ENCODE results near the gene GSTT2. TPM values are rescaled to one million over a fixed set of nuclear protein-coding genes. Genes with fewer than 3 reads are reported as not detected.
"Not testable (repeated sequence)": the region's sequence is repeated elsewhere in the genome, so short reads cannot be mapped to it uniquely, and the experiment has no call there.

Gene GSTT2
- not detected for total RNA-seq

DNA sequence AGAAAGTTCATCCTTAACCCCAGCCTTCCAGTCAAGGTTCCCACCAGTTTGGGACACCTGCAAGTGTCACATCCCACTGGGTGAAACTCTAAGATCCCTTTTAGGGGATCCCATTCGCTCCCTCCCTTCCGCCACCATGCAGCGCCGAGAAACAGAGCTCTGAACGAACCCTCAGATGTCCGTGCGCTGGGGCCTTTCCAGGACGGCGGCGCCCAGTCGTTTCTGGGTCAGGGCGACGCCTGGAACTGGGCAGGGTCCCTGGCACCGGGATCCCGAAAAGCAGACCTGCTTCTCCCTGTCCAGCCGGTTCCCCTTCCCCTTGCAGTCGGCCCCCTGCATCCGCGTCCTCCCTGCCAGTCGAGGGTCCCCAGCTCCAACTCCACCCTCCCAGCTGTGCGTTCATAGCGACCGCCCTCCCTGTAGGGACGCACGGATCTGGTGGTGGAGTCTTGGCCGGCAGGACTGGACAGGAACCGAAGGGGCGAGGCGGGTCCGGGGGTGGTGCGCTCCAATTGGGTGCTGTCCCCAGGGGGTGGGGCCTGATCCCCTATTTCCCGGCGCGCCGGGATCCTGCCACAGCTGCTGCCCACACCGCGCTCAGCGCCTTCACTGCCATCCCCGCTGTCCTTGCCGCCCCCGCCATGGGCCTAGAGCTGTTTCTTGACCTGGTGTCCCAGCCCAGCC lies at the start of gene GSTT2:
Gene GSTT2 (plus strand): TSS at position 578 of the 684 bp plus-strand sequence.
- H3K4me3 Mint-ChIP-seq, result not testable (repeated sequence)

DNA sequence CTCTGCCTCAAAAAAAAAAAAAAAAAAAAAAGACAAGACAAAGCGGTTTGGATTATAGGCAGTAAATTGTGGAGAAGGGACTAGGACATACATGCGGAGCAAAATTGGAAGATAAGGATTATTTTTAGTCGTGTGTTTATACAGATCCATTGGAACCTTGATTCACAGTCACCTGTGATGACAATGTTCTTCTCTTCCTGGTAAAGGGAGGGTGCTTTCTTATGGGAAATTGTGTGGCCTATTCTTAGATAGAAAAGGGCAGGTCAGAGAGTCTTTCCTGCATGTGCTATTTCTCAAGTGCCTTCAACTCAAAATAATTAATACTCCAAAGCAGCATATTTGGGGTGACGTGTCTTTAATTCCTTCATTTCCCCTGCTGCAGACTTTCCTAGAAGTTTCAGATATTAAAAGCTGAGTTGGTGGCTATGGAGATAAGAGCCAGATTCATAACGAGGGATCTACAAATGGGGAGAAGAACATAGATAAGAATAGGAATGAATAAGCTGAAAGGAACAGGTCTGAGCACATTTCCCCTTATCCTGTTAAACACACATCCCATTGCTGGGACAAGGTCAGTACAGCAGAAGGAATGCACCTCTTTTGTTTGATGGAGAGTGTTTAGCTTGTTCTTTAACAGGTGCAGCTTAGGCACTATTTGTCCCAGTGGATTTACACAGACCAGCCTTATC lies 41.5 kb upstream of the GSTT2 start:
- no peak for DNase-seq
- Mint-ChIP-seq H3K4me1 (ENCODE audit: low read depth) (no peaks in the 10 kb centered on the region), H3K36me3 (ENCODE audit: insufficient read depth in 2 of 2) (no peaks in the 10 kb centered on the region), H3K9me3 (no peaks in the 10 kb centered on the region), H3K4me3 (no peak overlapping the region), H3K27ac (no peak overlapping the region), H3K27me3 (ENCODE audit: low read depth) (no peaks in the 10 kb centered on the region)
- ATAC-seq (replicated peaks in 1 of 2), result no peak

More for the DNA sequence above, at the start of gene GSTT2:
- not testable (repeated sequence) for H3K4me1 Mint-ChIP-seq (ENCODE audit: low read depth); H3K27ac Mint-ChIP-seq; H3K27me3 Mint-ChIP-seq (ENCODE audit: low read depth); DNase-seq; H3K36me3 Mint-ChIP-seq (ENCODE audit: insufficient read depth in 2 of 2); H3K9me3 Mint-ChIP-seq
- peak; percentile 26 to 62 for ATAC-seq (replicated peaks in 1 of 2)

DNA sequence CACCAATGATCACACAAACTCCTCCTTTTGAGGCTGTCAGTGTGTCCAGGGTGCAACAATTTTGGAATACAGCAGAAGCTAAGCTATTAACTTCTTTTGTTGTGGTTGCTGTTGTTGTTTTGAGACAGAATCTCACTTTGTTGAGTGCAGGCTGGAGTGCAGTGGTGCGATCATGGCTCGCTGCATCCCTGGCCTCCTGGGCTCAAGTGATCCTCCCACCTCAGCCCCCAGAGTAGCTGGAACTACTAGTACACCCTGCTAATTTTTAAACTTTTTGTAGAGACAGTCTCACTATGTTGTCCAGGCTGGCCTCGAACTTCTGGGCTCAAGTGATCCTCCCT lies 40.9 kb upstream of the GSTT2 start:
- no peak for ATAC-seq (replicated peaks in 1 of 2)
- no peaks in the 10 kb centered on the region for H3K27me3 Mint-ChIP-seq (ENCODE audit: low read depth)
- no peak overlapping the region for H3K27ac Mint-ChIP-seq
- no peak overlapping the region for H3K4me3 Mint-ChIP-seq
- H3K4me1 Mint-ChIP-seq (ENCODE audit: low read depth), result no peaks in the 10 kb centered on the region
- no peaks in the 10 kb centered on the region for H3K36me3 Mint-ChIP-seq (ENCODE audit: insufficient read depth in 2 of 2)
- no peaks in the 10 kb centered on the region for H3K9me3 Mint-ChIP-seq
- DNase-seq, result no peak

DNA sequence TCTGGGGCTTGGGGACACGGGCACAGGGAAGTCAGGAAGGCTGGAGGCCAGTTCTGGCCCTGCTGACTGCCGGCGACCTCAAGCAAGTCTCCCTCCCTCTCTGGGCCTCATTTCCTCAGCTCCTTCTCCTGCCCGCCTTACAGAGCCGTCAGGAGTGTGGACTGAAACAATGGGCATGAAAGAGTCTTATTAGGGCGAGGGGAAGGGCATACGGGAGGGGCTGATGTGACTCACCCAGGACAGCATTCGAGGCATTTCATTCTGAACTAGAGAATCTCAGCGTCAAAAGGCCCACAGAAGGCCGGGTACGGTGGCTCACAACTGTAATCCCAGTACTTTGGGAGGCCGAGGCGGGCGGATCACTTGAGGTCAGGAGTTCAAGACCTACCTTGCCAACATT lies 39.8 kb upstream of the GSTT2 start:
- not testable (repeated sequence) for ATAC-seq (replicated peaks in 1 of 2); H3K9me3 Mint-ChIP-seq

DNA sequence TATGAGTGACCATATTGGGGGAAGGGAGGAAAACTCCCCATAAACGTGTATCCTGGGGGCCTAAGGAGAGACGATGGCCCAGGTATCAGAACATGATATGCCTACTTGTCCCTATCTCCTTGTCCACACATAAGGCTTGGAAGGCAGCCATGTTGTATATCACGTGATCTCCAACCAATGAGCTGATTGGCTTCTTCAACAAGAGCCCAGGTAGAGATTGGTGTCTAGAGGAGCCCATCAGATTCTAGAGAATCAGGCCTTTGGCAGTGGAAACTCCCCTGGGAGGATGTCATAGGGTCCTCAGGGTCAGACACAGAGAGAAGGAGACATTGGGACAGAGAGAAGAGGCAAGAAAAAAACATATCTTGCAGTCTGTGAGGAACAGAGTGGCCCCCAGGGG lies 32.5 kb upstream of the GSTT2 start:
- not testable (repeated sequence) for H3K4me1 Mint-ChIP-seq (ENCODE audit: low read depth); DNase-seq; H3K9me3 Mint-ChIP-seq; H3K27ac Mint-ChIP-seq; ATAC-seq (replicated peaks in 1 of 2); H3K27me3 Mint-ChIP-seq (ENCODE audit: low read depth); H3K36me3 Mint-ChIP-seq (ENCODE audit: insufficient read depth in 2 of 2); H3K4me3 Mint-ChIP-seq

More for the DNA sequence above, 39.8 kb upstream of the GSTT2 start:
- not testable (repeated sequence) for H3K4me1 Mint-ChIP-seq (ENCODE audit: low read depth); H3K36me3 Mint-ChIP-seq (ENCODE audit: insufficient read depth in 2 of 2); H3K27ac Mint-ChIP-seq; H3K27me3 Mint-ChIP-seq (ENCODE audit: low read depth); DNase-seq; H3K4me3 Mint-ChIP-seq

DNA sequence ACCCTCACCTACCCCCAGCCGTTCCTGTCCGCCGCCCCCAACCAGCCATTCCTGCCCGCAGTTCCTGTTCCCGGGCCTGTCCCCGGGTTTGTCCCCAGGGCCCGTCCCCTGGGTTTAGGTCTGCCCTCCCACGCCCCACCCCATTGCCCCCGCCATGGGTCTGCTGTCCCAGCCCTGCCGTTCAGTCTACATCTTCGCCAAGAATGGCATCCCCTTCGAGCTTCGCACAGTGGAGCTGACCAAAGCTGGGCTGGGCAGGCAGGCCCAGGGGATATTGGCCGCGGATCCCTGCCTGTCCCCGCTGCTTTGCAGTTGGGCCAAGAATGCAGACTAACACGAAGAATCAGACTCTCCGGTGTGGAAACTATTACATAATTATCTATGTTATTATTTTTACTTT lies 30.2 kb upstream of the GSTT2 start:
- not testable (repeated sequence) for H3K27me3 Mint-ChIP-seq (ENCODE audit: low read depth); H3K4me3 Mint-ChIP-seq; H3K27ac Mint-ChIP-seq; H3K4me1 Mint-ChIP-seq (ENCODE audit: low read depth); ATAC-seq (replicated peaks in 1 of 2); DNase-seq; H3K36me3 Mint-ChIP-seq (ENCODE audit: insufficient read depth in 2 of 2); H3K9me3 Mint-ChIP-seq

DNA sequence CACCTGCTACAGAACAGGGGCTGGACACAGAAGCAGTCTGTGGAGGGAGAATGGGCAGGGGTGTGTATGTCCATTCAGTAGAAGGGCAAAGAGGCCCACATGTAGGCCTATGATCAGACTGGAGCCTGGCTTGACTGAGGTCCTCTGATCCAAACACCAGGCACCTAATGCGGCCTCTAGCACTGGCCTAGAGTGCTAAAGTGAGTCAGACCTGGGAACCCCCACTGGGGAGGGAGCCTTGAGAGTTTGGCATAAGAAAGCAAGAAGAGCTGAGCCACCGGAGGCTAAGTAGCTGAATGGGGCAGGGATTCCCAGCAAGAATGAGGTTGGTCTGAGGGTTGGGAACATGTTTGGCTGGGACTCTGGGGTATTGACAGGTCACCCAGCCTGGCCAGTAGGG lies 28.6 kb upstream of the GSTT2 start:
- peak in 1 of 2 donors; percentile 73 for ATAC-seq (replicated peaks in 1 of 2)
- not testable (repeated sequence) for H3K27ac Mint-ChIP-seq; H3K36me3 Mint-ChIP-seq (ENCODE audit: insufficient read depth in 2 of 2); H3K4me1 Mint-ChIP-seq (ENCODE audit: low read depth); H3K4me3 Mint-ChIP-seq; DNase-seq; H3K9me3 Mint-ChIP-seq; H3K27me3 Mint-ChIP-seq (ENCODE audit: low read depth)

DNA sequence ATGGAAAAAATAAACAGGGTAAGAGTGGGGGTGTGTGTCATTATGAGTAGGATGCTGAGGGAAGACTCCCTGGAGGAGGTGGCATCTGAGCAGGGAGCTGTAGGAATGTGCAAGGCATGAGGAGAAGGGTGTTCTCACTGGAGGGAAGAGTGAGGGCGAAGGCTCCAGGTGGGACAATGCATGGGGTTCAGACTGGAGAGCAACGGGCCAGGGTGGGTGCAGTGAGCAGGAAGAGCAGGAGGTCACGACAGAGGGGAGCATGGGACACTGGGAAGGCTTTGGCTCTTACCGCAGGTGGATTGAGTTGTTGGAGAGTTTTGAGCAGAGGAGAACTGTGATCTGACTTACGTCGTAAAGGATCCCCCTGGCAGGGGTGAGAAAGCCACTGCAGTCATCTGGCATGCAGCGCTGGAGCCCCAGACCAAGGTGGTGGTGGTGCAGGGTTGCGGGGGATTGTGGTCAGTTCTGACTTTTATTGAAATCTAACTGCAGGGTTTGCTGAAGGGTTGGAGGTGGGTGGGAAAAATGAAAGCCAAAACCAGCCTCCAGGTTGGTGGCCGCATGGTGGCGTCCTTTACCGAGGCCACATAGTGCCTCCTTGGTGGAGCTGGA lies 27.0 kb upstream of the GSTT2 start:
- not testable (repeated sequence) for H3K27ac Mint-ChIP-seq; H3K36me3 Mint-ChIP-seq (ENCODE audit: insufficient read depth in 2 of 2); H3K9me3 Mint-ChIP-seq; H3K4me1 Mint-ChIP-seq (ENCODE audit: low read depth); H3K27me3 Mint-ChIP-seq (ENCODE audit: low read depth); H3K4me3 Mint-ChIP-seq; ATAC-seq (replicated peaks in 1 of 2); DNase-seq

DNA sequence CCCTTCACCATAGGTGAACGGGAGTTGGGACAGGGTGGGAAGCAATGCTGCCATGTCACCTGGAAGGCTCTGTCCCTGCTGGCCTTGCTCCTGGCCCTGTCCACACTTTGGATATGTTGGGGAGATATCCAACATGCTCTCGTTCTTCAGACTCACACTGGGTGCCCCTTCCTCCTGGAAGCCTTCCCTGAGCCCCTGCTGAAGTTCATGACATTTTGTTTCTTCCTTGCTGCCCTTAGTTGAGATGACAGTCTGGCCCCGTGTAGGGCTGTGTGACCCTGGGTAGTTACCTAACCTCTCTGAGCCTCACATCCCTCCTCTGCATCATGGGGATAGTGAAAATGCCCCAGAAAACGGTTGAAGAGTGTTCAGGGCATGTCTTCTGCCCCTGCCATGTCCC lies 26.4 kb upstream of the GSTT2 start:
- ATAC-seq (replicated peaks in 1 of 2); H3K36me3 Mint-ChIP-seq (ENCODE audit: insufficient read depth in 2 of 2); H3K4me1 Mint-ChIP-seq (ENCODE audit: low read depth); H3K27me3 Mint-ChIP-seq (ENCODE audit: low read depth); H3K9me3 Mint-ChIP-seq; DNase-seq; H3K4me3 Mint-ChIP-seq; H3K27ac Mint-ChIP-seq: not testable (repeated sequence)

DNA sequence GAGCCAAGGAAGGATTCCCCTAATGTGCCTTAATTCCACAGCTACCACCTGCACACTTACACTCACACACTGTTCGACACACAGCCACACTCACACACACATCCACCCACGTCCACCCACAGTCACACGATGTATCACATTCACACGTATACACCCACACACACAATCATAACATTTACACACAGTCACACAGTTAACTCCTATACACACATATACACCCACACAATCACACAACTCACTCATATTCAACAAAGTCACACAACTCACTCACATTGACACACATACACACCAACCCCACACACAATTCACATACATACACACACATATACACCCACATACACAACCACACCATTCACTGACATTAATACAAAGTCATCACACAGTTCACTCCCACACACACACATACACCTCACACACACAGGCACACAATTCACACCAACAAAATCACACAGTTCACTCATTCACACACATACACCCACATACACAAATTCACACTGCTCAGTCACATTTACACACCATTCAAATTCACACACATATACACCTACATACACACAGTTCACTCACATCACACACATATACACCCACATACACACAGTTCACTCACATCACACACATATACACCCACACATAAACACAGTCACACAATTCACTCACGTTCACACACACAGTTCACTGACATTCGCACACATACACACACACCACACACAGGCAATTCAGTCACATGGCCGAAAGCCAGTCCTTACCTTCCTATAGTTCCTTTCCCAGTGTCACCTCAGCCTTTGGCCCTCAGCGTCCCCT lies 25.5 kb upstream of the GSTT2 start:
- not testable (repeated sequence) for DNase-seq; ATAC-seq (replicated peaks in 1 of 2); H3K4me3 Mint-ChIP-seq; H3K27ac Mint-ChIP-seq; H3K4me1 Mint-ChIP-seq (ENCODE audit: low read depth); H3K27me3 Mint-ChIP-seq (ENCODE audit: low read depth); H3K36me3 Mint-ChIP-seq (ENCODE audit: insufficient read depth in 2 of 2); H3K9me3 Mint-ChIP-seq

DNA sequence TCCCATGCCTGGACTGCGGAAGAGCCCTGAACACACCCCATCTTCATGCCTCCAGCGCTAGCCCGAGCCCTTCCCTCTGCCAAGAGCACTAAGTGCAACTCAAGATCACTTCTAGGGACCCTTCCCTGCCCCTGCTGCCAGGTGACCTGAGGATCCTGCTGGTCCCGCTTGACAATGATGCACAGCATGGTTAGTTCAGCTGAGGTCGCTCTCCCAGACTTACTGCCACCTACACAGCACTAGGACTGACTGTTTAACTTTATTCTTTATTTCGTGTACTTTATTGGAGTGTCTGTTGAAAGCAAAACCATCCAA lies 25.0 kb upstream of the GSTT2 start:
- not testable (repeated sequence) for H3K27ac Mint-ChIP-seq; H3K4me3 Mint-ChIP-seq; H3K27me3 Mint-ChIP-seq (ENCODE audit: low read depth); DNase-seq; H3K4me1 Mint-ChIP-seq (ENCODE audit: low read depth); H3K9me3 Mint-ChIP-seq; H3K36me3 Mint-ChIP-seq (ENCODE audit: insufficient read depth in 2 of 2); ATAC-seq (replicated peaks in 1 of 2)

DNA sequence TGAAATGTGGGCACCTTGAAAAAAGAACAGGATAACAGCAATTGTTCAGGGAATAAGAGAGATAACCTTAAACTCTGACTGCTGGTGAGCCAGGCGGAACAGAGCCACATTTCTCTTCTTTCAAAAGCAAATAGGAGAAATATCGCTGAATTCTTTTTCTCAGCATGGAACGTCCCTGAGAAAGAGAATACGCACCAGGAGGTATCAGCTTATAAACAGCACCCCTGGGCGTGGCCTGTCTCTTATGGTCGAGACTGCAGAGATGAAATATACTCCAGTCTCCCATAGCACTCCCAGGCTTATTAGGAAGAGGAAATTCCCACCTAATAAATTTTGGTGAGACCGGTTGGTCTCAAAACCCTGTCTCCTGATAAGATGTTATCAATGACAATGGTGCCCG lies 24.0 kb upstream of the GSTT2 start:
- H3K4me1 Mint-ChIP-seq (ENCODE audit: low read depth); H3K27ac Mint-ChIP-seq; H3K36me3 Mint-ChIP-seq (ENCODE audit: insufficient read depth in 2 of 2); DNase-seq; H3K9me3 Mint-ChIP-seq; H3K4me3 Mint-ChIP-seq; H3K27me3 Mint-ChIP-seq (ENCODE audit: low read depth); ATAC-seq (replicated peaks in 1 of 2): not testable (repeated sequence)

DNA sequence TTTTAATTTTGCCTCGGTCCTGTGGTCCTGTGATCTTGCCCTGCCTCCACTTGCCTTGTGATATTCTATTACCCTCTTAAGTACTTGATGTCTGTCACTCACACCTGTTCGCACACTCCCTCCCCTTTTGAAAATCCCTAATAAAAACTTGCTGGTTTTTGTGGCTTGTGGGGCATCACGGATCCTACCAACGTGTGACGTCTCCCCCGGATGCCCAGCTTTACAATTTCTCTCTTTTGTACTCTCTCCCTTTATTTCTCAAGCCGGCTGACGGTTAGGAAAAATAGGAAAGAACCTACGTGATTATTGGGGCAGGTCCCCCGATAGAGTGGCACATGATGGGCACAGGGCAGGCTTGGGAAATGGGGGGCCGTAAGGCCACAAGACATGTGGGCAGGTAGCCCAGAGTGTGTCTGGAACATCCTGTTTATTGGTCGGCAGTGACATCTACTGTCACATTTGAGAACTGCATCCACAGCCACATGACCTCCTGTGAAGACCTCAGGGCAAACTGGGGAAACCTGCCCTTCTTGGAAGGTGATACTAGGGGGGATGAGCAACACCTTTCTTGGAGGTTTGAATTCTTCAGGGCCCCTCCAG lies 23.5 kb upstream of the GSTT2 start:
- H3K36me3 Mint-ChIP-seq (ENCODE audit: insufficient read depth in 2 of 2); H3K4me1 Mint-ChIP-seq (ENCODE audit: low read depth); H3K27ac Mint-ChIP-seq; H3K4me3 Mint-ChIP-seq; H3K9me3 Mint-ChIP-seq; H3K27me3 Mint-ChIP-seq (ENCODE audit: low read depth): not testable (repeated sequence)
- ATAC-seq (replicated peaks in 1 of 2) (peak; percentile 89), DNase-seq (peak; percentile 76 to 82)
